ENCODE results near the gene TRMT1.

DNA sequence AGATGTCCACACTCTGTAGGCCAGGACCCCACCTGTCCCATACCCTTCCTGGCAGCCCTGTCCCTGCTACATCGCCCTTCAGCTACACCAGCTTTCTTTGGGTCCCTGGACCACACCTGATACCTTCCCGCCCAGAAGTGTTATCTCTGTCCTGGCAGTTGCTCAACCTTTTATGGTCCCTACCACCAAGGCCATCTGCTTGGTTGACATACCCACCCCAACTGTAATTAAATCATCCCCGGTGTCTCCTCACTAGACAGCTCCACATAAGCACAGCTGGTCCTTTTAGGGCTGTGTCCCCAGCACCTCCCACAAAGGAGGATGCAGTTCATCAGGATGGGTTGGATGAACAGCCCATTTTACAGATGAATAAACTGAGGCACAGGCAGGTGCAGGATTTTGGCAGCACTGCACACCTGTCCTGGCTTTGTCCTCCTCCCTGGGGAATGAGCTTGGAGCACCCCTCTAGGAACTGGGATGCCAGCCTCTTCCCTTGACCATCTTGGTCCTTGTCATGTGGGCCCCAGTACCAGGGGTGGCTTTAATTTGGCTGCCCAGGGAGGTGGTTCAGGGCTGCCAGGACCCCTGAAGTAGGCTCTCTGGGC is 14.4 kb upstream of the TRMT1 start:
- TF ChIP-seq, protein P1, sequence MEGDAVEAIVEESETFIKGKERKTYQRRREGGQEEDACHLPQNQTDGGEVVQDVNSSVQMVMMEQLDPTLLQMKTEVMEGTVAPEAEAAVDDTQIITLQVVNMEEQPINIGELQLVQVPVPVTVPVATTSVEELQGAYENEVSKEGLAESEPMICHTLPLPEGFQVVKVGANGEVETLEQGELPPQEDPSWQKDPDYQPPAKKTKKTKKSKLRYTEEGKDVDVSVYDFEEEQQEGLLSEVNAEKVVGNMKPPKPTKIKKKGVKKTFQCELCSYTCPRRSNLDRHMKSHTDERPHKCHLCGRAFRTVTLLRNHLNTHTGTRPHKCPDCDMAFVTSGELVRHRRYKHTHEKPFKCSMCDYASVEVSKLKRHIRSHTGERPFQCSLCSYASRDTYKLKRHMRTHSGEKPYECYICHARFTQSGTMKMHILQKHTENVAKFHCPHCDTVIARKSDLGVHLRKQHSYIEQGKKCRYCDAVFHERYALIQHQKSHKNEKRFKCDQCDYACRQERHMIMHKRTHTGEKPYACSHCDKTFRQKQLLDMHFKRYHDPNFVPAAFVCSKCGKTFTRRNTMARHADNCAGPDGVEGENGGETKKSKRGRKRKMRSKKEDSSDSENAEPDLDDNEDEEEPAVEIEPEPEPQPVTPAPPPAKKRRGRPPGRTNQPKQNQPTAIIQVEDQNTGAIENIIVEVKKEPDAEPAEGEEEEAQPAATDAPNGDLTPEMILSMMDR (IDR thresholded peaks at IDR 0.05) = no peak
- no peak for TF ChIP-seq POLR2A (IDR thresholded peaks at IDR 0.05)
